ENCODE measurements around the gene ZNF397. TPM values are rescaled to one million over a fixed set of nuclear protein-coding genes. Genes with fewer than 3 reads are reported as not detected.
"Not testable (repeated sequence)": the region's sequence is repeated elsewhere in the genome, so short reads cannot be mapped to it uniquely, and the experiment has no call there.

Gene ZNF397
- total RNA-seq, 1 experiment from 2014 or later: 23.8 TPM

GRCh38 chr18:35205199-35205712, 35.6 kb upstream of the ZNF397 start:
- ATAC-seq: no peak

GRCh38 chr18:35205746-35206458, 34.9 kb upstream of the ZNF397 start:
- H3K27me3 ChIP-seq (ENCODE audit: insufficient read depth, low read length); RAD21 ChIA-PET (ENCODE audit: low non-redundant PET in 1 of 2, low total read pairs in 2 of 2, uncharacterized antibody in 2 of 2, unreplicated experiment in 2 of 2); H3K9me3 ChIP-seq (ENCODE audit: control insufficient read depth in 1 of 2, insufficient read depth in 1 of 2, low read depth in 1 of 2, low read length in 2 of 2); H3K4me3 ChIP-seq (replicated peaks in 1 of 2; ENCODE audit: low read depth in 1 of 2, low read length in 2 of 2); BruUV-seq (replicated peaks); H3K9me2 ChIP-seq (ENCODE audit: insufficient read depth); intact Hi-C loops (cut with micrococcal nuclease); ATAC-seq; H3K9ac ChIP-seq (ENCODE audit: low read length); H3K4me1 ChIP-seq (ENCODE audit: control insufficient read depth in 1 of 2, insufficient read depth in 2 of 2, low read length in 2 of 2); H3K79me2 ChIP-seq (ENCODE audit: insufficient read depth, low read length); POLR2A ChIA-PET; H2AFZ ChIP-seq (ENCODE audit: low read depth, low read length, poor library complexity, severe bottlenecking); CTCF ChIA-PET; H4K20me1 ChIP-seq (ENCODE audit: insufficient read depth); DNase-seq (ENCODE audit: low read depth, low spot score); H3K4me2 ChIP-seq (ENCODE audit: low read length); H3K27ac ChIP-seq (ENCODE audit: low read depth, low read length); H3K36me3 ChIP-seq (ENCODE audit: control insufficient read depth in 1 of 2, insufficient read depth in 2 of 2, low read length in 2 of 2): not testable (repeated sequence)

More at GRCh38 chr18:35205199-35205712, 35.6 kb upstream of the ZNF397 start:
- no peak overlapping the region for H2AFZ ChIP-seq (ENCODE audit: low read depth, low read length, poor library complexity, severe bottlenecking)
- no peak overlapping the region for H3K4me2 ChIP-seq (ENCODE audit: low read length)
- ChIA-PET CTCF (no interaction called here), RAD21 (ENCODE audit: low non-redundant PET in 1 of 2, low total read pairs in 2 of 2, uncharacterized antibody in 2 of 2, unreplicated experiment in 2 of 2) (no interaction called here), POLR2A (no interaction called here)
- no peaks in the 10 kb centered on the region for H3K9me2 ChIP-seq (ENCODE audit: insufficient read depth)
- H4K20me1 ChIP-seq (ENCODE audit: insufficient read depth): no peaks in the 10 kb centered on the region
- TF ChIP-seq POLR2A (IDR thresholded peaks at IDR 0.05; ENCODE audit: borderline replicate concordance, extremely low read depth, insufficient read depth, insufficient read length) (no peak), TCF7L2 (IDR thresholded peaks at IDR 0.05; ENCODE audit: borderline replicate concordance, extremely low read depth, insufficient read depth, insufficient read length) (no peak), CBX3 (IDR thresholded peaks at IDR 0.05; ENCODE audit: low read depth) (no peak)
- H3K36me3 ChIP-seq (ENCODE audit: control insufficient read depth in 1 of 2, insufficient read depth in 2 of 2, low read length in 2 of 2): no peaks in the 10 kb centered on the region
- no peak overlapping the region for H3K4me3 ChIP-seq (replicated peaks in 1 of 2; ENCODE audit: low read depth in 1 of 2, low read length in 2 of 2)
- no peaks in the 10 kb centered on the region for H3K27me3 ChIP-seq (ENCODE audit: insufficient read depth, low read length)
- no peaks in the 10 kb centered on the region for H3K4me1 ChIP-seq (ENCODE audit: control insufficient read depth in 1 of 2, insufficient read depth in 2 of 2, low read length in 2 of 2)
- DNase-seq (ENCODE audit: low read depth, low spot score): no peak
- intact Hi-C loops (cut with micrococcal nuclease): no loop called here
- H3K9me3 ChIP-seq (ENCODE audit: control insufficient read depth in 1 of 2, insufficient read depth in 1 of 2, low read depth in 1 of 2, low read length in 2 of 2): no peaks in the 10 kb centered on the region
- no TSS peak for BruUV-seq (replicated peaks)
- no peak overlapping the region for H3K27ac ChIP-seq (ENCODE audit: low read depth, low read length)
- no peaks in the 10 kb centered on the region for H3K79me2 ChIP-seq (ENCODE audit: insufficient read depth, low read length)
- no peak overlapping the region for H3K9ac ChIP-seq (ENCODE audit: low read length)
